HEK293T (cell line): ENCODE results near the gene TAS2R5.

Source experiments
- FOXK2 ChIP-seq: fragments of 450-650 bp; IDR thresholded peaks from 2 replicates; pipeline ENCODE4 v1.6.1; 2016; ENCODE audit warnings: mild to moderate bottlenecking
- FOXM1 ChIP-seq: fragments of 450-650 bp; IDR thresholded peaks from 2 replicates; pipeline ENCODE4 v1.6.1; 2017; ENCODE audit warnings: mild to moderate bottlenecking, borderline replicate concordance
- L3MBTL2 ChIP-seq: fragments of 450-650 bp; conservative IDR thresholded peaks from 2 replicates; pipeline ENCODE4 v1.6.1; 2016; ENCODE audit warnings: mild to moderate bottlenecking
- LEF1 ChIP-seq: fragments of 450-650 bp; IDR thresholded peaks from 2 replicates; pipeline ENCODE4 v1.6.1; 2017; ENCODE audit warnings: mild to moderate bottlenecking, borderline replicate concordance
- SP1 ChIP-seq: fragments of 450-650 bp; IDR thresholded peaks from 2 replicates; pipeline ENCODE4 v1.6.1; 2017
- SUZ12 ChIP-seq: fragments of 450-650 bp; IDR thresholded peaks from 2 replicates; pipeline ENCODE4 v1.6.1; 2016; ENCODE audit warnings: mild to moderate bottlenecking
- TARDBP ChIP-seq: fragments of 450-650 bp; IDR thresholded peaks from 2 replicates; pipeline ENCODE4 v1.6.1; 2016
- ZNF384 ChIP-seq: fragments of 450-650 bp; IDR thresholded peaks from 2 replicates; pipeline ENCODE4 v1.6.1; 2016

- TF ChIP-seq LEF1 (no peak), FOXK2 (no peak), FOXM1 (no peak), L3MBTL2 (no peak), SUZ12 (no peak), TARDBP (no peak), ZNF384 (no peak), SP1 (no peak)
Observed at GRCh38 chr7:141840708-141841107, 50.7 kb downstream of the TAS2R5 start.
